Measurements from ENCODE around the gene INPPL1. TPM values are rescaled to one million over a fixed set of nuclear protein-coding genes. Genes with fewer than 3 reads are reported as not detected.

INPPL1 gene
- total RNA-seq, 4 donors from 2014 or later, result 65.8 to 134 (median 92.4) TPM

- ATAC-seq, result no peak
- Histone ChIP-seq H3K4me1 (peaks cover 0 to 74% (median 16%) of the 10 kb centered on the region in 3 donors), H3K4me3 (no peak overlapping the region), H3K27me3 (no peaks in the 10 kb centered on the region), H3K9me3 (no peaks in the 10 kb centered on the region), H3K36me3 (peaks cover 0 to 77% of the 10 kb centered on the region in 2 donors), H3K27ac (peak overlapping the region in 1 of 4 donors; percentile 11)
- 80% methylated on average over 2 to 3 of the region's 21 CpGs for WGBS, 2 donors (ENCODE audit: low coverage in 1 of 2)
- TF ChIP-seq CTCF (IDR thresholded peaks at IDR 0.05), result no peak
- TF ChIP-seq POLR2AphosphoS5 (IDR thresholded peaks at IDR 0.05), result no peak
These were observed 5.6 kb downstream of the INPPL1 start for GRCh38 chr11:72229925-72230763.

GRCh38 chr11:72230764-72231365, 6.3 kb downstream of the INPPL1 start:
- no peaks in the 10 kb centered on the region for H3K27me3 ChIP-seq
- no peaks in the 10 kb centered on the region for H3K9me3 ChIP-seq
- WGBS, 2 donors (ENCODE audit: low coverage in 1 of 2), result 90 to 93% methylated on average over 3 to 8 of the region's 18 CpGs
- no peak for TF ChIP-seq CTCF (IDR thresholded peaks at IDR 0.05)
- no peak for TF ChIP-seq POLR2AphosphoS5 (IDR thresholded peaks at IDR 0.05)
- no peak for TF ChIP-seq EP300 (IDR thresholded peaks at IDR 0.05)
- no peak for TF ChIP-seq POLR2A (IDR thresholded peaks at IDR 0.05)
- peaks cover 0 to 84% of the 10 kb centered on the region in 2 donors for H3K36me3 ChIP-seq
- peak overlapping the region in 1 of 4 donors; percentile 11 for H3K27ac ChIP-seq
- no peak for ATAC-seq
- peaks cover 0 to 74% (median 15%) of the 10 kb centered on the region in 3 donors for H3K4me1 ChIP-seq
- no peak overlapping the region for H3K4me3 ChIP-seq

GRCh38 chr11:72231396-72232259, 7.1 kb downstream of the INPPL1 start:
- H3K27ac ChIP-seq, result peak overlapping the region in 2 of 4 donors; percentile 48
- H3K27me3 ChIP-seq, result no peaks in the 10 kb centered on the region
- no peak for ATAC-seq
- H3K36me3 ChIP-seq, result peaks cover 0 to 91% of the 10 kb centered on the region in 2 donors
- TF ChIP-seq EP300 (IDR thresholded peaks at IDR 0.05) (no peak), POLR2A (IDR thresholded peaks at IDR 0.05) (no peak), POLR2AphosphoS5 (IDR thresholded peaks at IDR 0.05) (no peak), CTCF (IDR thresholded peaks at IDR 0.05) (no peak)
- 75 to 80% methylated on average over 2 of the region's 9 CpGs for WGBS, 2 donors (ENCODE audit: low coverage in 1 of 2)
- H3K4me3 ChIP-seq, result no peak overlapping the region
- peaks cover 0 to 74% (median 10%) of the 10 kb centered on the region in 3 donors for H3K4me1 ChIP-seq
- H3K9me3 ChIP-seq, result no peaks in the 10 kb centered on the region

- Histone ChIP-seq H3K4me1 (peaks cover 0 to 74% (median 12%) of the 10 kb centered on the region in 3 donors), H3K4me3 (no peak overlapping the region), H3K36me3 (peaks cover 0 to 98% of the 10 kb centered on the region in 2 donors), H3K27me3 (no peaks in the 10 kb centered on the region), H3K27ac (peak overlapping the region in 3 of 4 donors; percentile 48), H3K9me3 (no peaks in the 10 kb centered on the region)
- WGBS, 2 donors (ENCODE audit: low coverage in 1 of 2), result 86 to 95% methylated on average over 11 to 14 of the region's 18 CpGs
- no peak for ATAC-seq
- TF ChIP-seq CTCF (IDR thresholded peaks at IDR 0.05), result no peak
- no peak for TF ChIP-seq POLR2A (IDR thresholded peaks at IDR 0.05)
- no peak for TF ChIP-seq POLR2AphosphoS5 (IDR thresholded peaks at IDR 0.05)
- no peak for TF ChIP-seq EP300 (IDR thresholded peaks at IDR 0.05)
These were observed 7.9 kb downstream of the INPPL1 start for GRCh38 chr11:72232260-72233055.

Measured in gastroesophageal sphincter (tissue), 4 donors.